H1 (cell line): Measurements from ENCODE around the gene HTR1B. TPM values are rescaled to one million over a fixed set of nuclear protein-coding genes. Genes with fewer than 3 reads are reported as not detected.

ENCODE experiments used
- CTCF ChIA-PET: fragments of 300-600 bp; sonication (Branson Sonifier 250); formaldehyde crosslinking; loops from one replicate; lab custom pipeline; 2021; ENCODE audit not compliant: partially characterized antibody; lab: Charles Lee
- POLR2A ChIA-PET: fragments of 300-600 bp; sonication (Branson Sonifier 250); formaldehyde crosslinking; loops from one replicate; lab custom pipeline; 2021; ENCODE audit warnings: inconsistent platforms; ENCODE audit not compliant: partially characterized antibody; lab: Charles Lee
- DNase-seq, 2 experiments: peaks; one replicate each; pipeline versions ENCODE4 v3.0.0 to v3.0.0-alpha.2; 2010 to 2022; ENCODE audit warnings: low spot score in 2 of 2, low read depth in 1 of 2, mixed read lengths in 1 of 2
- FAIRE-seq: peaks from 2 replicates; lab custom pipeline; 2011; peaks lifted over from hg19 to GRCh38; lab: Jason Lieb, UNC
- H2AFZ ChIP-seq: 2 replicates; pipeline ENCODE4 v1.8.1; 2012; ENCODE audit warnings: low read length, inconsistent platforms
- H2AK5ac ChIP-seq: 2 replicates; pipeline ENCODE4 v1.6.1; 2013; ENCODE audit warnings: low read depth, low read length
- H2BK120ac ChIP-seq: replicated peaks from 2 replicates; pipeline ENCODE3; 2013; ENCODE audit warnings: low read depth, low read length, inconsistent platforms
- H2BK12ac ChIP-seq: 2 replicates; pipeline ENCODE4 v1.6.1; 2013; ENCODE audit warnings: low read depth, low read length
- H2BK15ac ChIP-seq: 2 replicates; pipeline ENCODE4 v1.6.1; 2013; ENCODE audit warnings: low read length
- H2BK20ac ChIP-seq: 2 replicates; pipeline ENCODE4 v1.6.1; 2013; ENCODE audit warnings: low read length
- H2BK5ac ChIP-seq: 2 replicates; pipeline ENCODE4 v1.6.1; 2013; ENCODE audit warnings: low read depth, low read length
- H3K14ac ChIP-seq: 2 replicates; pipeline ENCODE4 v1.6.1; 2013; ENCODE audit warnings: inconsistent platforms; ENCODE audit not compliant: insufficient read length
- H3K18ac ChIP-seq: 2 replicates; pipeline ENCODE4 v1.6.1; 2013; ENCODE audit warnings: low read length; ENCODE audit errors: extremely low read depth
- H3K23ac ChIP-seq: 2 replicates; pipeline ENCODE4 v1.6.1; 2013; ENCODE audit warnings: inconsistent platforms; ENCODE audit not compliant: insufficient read length
- H3K23me2 ChIP-seq: 2 replicates; pipeline ENCODE4 v1.6.1; 2013; ENCODE audit warnings: low read depth, low read length
- H3K27ac ChIP-seq: 2 replicates; pipeline ENCODE4 v1.6.1; 2011; ENCODE audit warnings: low read depth, low read length, inconsistent platforms
- H3K27me3 ChIP-seq, 4 experiments: replicated peaks in 1 of 4; 1 replicate in 1 of 4; 2 replicates in 3 of 4; pipeline versions ENCODE4 v1.6.1 to v1.8.1; 2011 to 2013; ENCODE audit warnings: low read length in 3 of 4, mild to moderate bottlenecking in 3 of 4, inconsistent platforms in 2 of 4, mixed read lengths in 2 of 4, moderate library complexity in 1 of 4; ENCODE audit not compliant: control insufficient read depth in 3 of 4, insufficient read depth in 3 of 4; ENCODE audit errors: extremely low read depth in 1 of 4
- H3K36me3 ChIP-seq, 4 experiments: 2 replicates each; pipeline versions ENCODE4 v1.6.1 to v1.8.1; 2011 to 2013; ENCODE audit warnings: mild to moderate bottlenecking in 4 of 4, low read length in 3 of 4, moderate library complexity in 2 of 4, control low read depth in 1 of 4, inconsistent platforms in 1 of 4; ENCODE audit not compliant: insufficient read depth in 4 of 4, control insufficient read depth in 2 of 4
- H3K4ac ChIP-seq: replicated peaks from 2 replicates; pipeline ENCODE3; 2013; ENCODE audit warnings: low read length, low read depth, mixed read lengths, inconsistent platforms; ENCODE audit not compliant: insufficient read length
- H3K4me1 ChIP-seq, 4 experiments: replicated peaks in 1 of 4; 1 replicate in 1 of 4; 2 replicates in 3 of 4; pipeline versions ENCODE4 v1.6.1 to v1.8.1; 2011 to 2013; ENCODE audit warnings: low read length in 3 of 4, inconsistent platforms in 2 of 4, mixed read lengths in 1 of 4; ENCODE audit not compliant: insufficient read depth in 4 of 4, control insufficient read depth in 3 of 4
- H3K4me2 ChIP-seq, 2 experiments: 2 replicates each; pipeline versions ENCODE4 v1.6.1 to v1.8.1; 2011 to 2013; ENCODE audit warnings: low read depth in 2 of 2, low read length in 2 of 2, control low read depth in 1 of 2, inconsistent platforms in 1 of 2, mild to moderate bottlenecking in 1 of 2; ENCODE audit not compliant: insufficient read depth in 1 of 2
- H3K4me3 ChIP-seq, 4 experiments: fragments of 200-600, 300-600 bp in 1 of 4; sonication (generic), shearing (Covaris generic), sonication (Bioruptor Twin) in 1 of 4; 2 replicates each; pipeline versions ENCODE4 v1.5.1 to v1.8.1; 2011 to 2016; ENCODE audit warnings: low read length in 4 of 4, low read depth in 3 of 4, control low read depth in 2 of 4, inconsistent platforms in 2 of 4, mild to moderate bottlenecking in 2 of 4, mixed read lengths in 1 of 4, moderate library complexity in 1 of 4; ENCODE audit not compliant: insufficient read depth in 2 of 4; ENCODE audit errors: extremely low read depth in 1 of 4
- H3K56ac ChIP-seq: replicated peaks from 2 replicates; pipeline ENCODE3; 2013; ENCODE audit warnings: low read depth, mild to moderate bottlenecking, mixed read lengths, low read length, inconsistent platforms; ENCODE audit not compliant: insufficient read length
- H3K79me1 ChIP-seq: 2 replicates; pipeline ENCODE4 v1.6.1; 2013; ENCODE audit warnings: low read depth, low read length, control low read depth
- H3K79me2 ChIP-seq, 2 experiments: 2 replicates each; pipeline versions ENCODE4 v1.6.1 to v1.8.1; 2012 to 2013; ENCODE audit warnings: low read length in 2 of 2, mild to moderate bottlenecking in 2 of 2, inconsistent platforms in 1 of 2; ENCODE audit not compliant: insufficient read depth in 2 of 2, control insufficient read depth in 1 of 2
- H3K9ac ChIP-seq, 4 experiments: replicated peaks in 1 of 4; 1 replicate in 1 of 4; 2 replicates in 3 of 4; pipeline versions ENCODE4 v1.6.1 to v1.8.1; 2011 to 2013; ENCODE audit warnings: low read depth in 3 of 4, low read length in 3 of 4, control low read depth in 2 of 4, mild to moderate bottlenecking in 2 of 4, moderate library complexity in 2 of 4, inconsistent platforms in 1 of 4; ENCODE audit errors: extremely low read depth in 1 of 4
- H3K9me3 ChIP-seq, 2 experiments: 2 replicates each; pipeline versions ENCODE4 v1.6.1 to v1.8.1; 2012 to 2013; ENCODE audit warnings: mild to moderate bottlenecking in 2 of 2, moderate library complexity in 2 of 2, control low read depth in 1 of 2, inconsistent platforms in 1 of 2, low read depth in 1 of 2, low read length in 1 of 2, mixed read lengths in 1 of 2; ENCODE audit not compliant: insufficient read depth in 2 of 2
- H4K20me1 ChIP-seq, 2 experiments: replicated peaks in 1 of 2; 2 replicates each; pipeline versions ENCODE3 to v1.8.1; 2011 to 2013; ENCODE audit warnings: inconsistent platforms in 2 of 2, low read length in 2 of 2, mild to moderate bottlenecking in 1 of 2; ENCODE audit not compliant: insufficient read depth in 2 of 2, control insufficient read depth in 1 of 2
- H4K5ac ChIP-seq: 2 replicates; pipeline ENCODE4 v1.6.1; 2013; ENCODE audit warnings: low read length, low read depth, mixed read lengths, inconsistent platforms; ENCODE audit not compliant: insufficient read length
- H4K8ac ChIP-seq: 2 replicates; pipeline ENCODE4 v1.8.0; 2013; ENCODE audit warnings: mild to moderate bottlenecking, moderate library complexity, low read length, inconsistent platforms; ENCODE audit not compliant: insufficient read depth; ENCODE audit errors: extremely low read depth
- H4K91ac ChIP-seq: replicated peaks from 2 replicates; pipeline ENCODE3; 2013; ENCODE audit warnings: low read length, mixed read lengths, inconsistent platforms; ENCODE audit not compliant: insufficient read length
- BCL11A ChIP-seq, 2 experiments: IDR thresholded peaks; one replicate each; pipeline ENCODE4 v1.6.1; 2011; ENCODE audit warnings: low read depth in 2 of 2, low read length in 2 of 2, mild to moderate bottlenecking in 2 of 2
- CBX8 ChIP-seq: fragments of 300-800, 300-1000 bp; sonication (generic); IDR thresholded peaks from 2 replicates; pipeline ENCODE4 v1.7.1; 2016; ENCODE audit warnings: low read depth, low read length, borderline replicate concordance
- CEBPB ChIP-seq: IDR thresholded peaks from 2 replicates; pipeline ENCODE4 v1.6.1; 2012; ENCODE audit warnings: low read depth, low read length
- HDAC2 ChIP-seq, 2 experiments: fragments of 300-600 bp in 1 of 2; sonication (generic) in 1 of 2; IDR thresholded peaks; 2 replicates each; pipeline ENCODE4 v1.6.1; 2011 to 2012; ENCODE audit warnings: low read depth in 2 of 2, low read length in 2 of 2, mild to moderate bottlenecking in 2 of 2, moderate library complexity in 2 of 2, borderline replicate concordance in 1 of 2, inconsistent platforms in 1 of 2
- NRF1 ChIP-seq: IDR thresholded peaks from 2 replicates; pipeline ENCODE4 v1.6.1; 2011; ENCODE audit warnings: mild to moderate bottlenecking, low read depth, low read length, improper control_type of control experiment
- RXRA ChIP-seq: IDR thresholded peaks from 2 replicates; pipeline ENCODE4 v1.6.1; 2011; ENCODE audit warnings: low read depth, mild to moderate bottlenecking, low read length, moderate library complexity; ENCODE audit not compliant: insufficient read depth
- SAP30 ChIP-seq: fragments of 300-600 bp; sonication (generic); IDR thresholded peaks from 2 replicates; pipeline ENCODE4 v1.7.1; 2012; ENCODE audit warnings: low read length, moderate library complexity, mild to moderate bottlenecking, inconsistent platforms; ENCODE audit not compliant: insufficient read depth, insufficient replicate concordance
- SIRT6 ChIP-seq: IDR thresholded peaks from one replicate; pipeline ENCODE4 v1.7.1; 2012; ENCODE audit warnings: low read length, inconsistent platforms
- SP4 ChIP-seq: IDR thresholded peaks from 2 replicates; pipeline ENCODE4 v1.6.1; 2012; ENCODE audit warnings: low read length, inconsistent platforms
- SUZ12 ChIP-seq: fragments of 200-600 bp; sonication (generic); IDR thresholded peaks from 2 replicates; pipeline ENCODE4 v1.6.1; 2012; ENCODE audit warnings: mild to moderate bottlenecking, inconsistent platforms, low read length, moderate library complexity, mixed read lengths
- TAF7 ChIP-seq: optimal IDR thresholded peaks from 2 replicates; pipeline ENCODE3; 2011; ENCODE audit warnings: low read depth, mild to moderate bottlenecking, inconsistent platforms, low read length, moderate library complexity, borderline replicate concordance
- YY1 ChIP-seq: IDR thresholded peaks from 2 replicates; pipeline ENCODE4 v1.6.1; 2011; ENCODE audit warnings: low read depth, mild to moderate bottlenecking, low read length
- WGBS, 2 experiments: shearing (Covaris generic) in 1 of 2; methylation state at CpG; one replicate each; pipeline versions ENCODE4 v1.1.6 to v1.1.7; 2013 to 2015; ENCODE audit warnings: low lambda C conversion rate in 2 of 2, mixed read lengths in 2 of 2, inconsistent platforms in 1 of 2, low coverage in 1 of 2, missing lambda C conversion rate in 1 of 2; ENCODE audit not compliant: insufficient replicate concordance in 2 of 2, insufficient coverage in 1 of 2, insufficient read length in 1 of 2; ENCODE audit errors: extremely low coverage in 1 of 2, missing lambda C conversion rate in 1 of 2; 5-methylcytosine and 5-hydroxymethylcytosine counted together
- polyA plus RNA-seq, 7 experiments: library from polyadenylated mRNA; depleted of rRNA in 3 of 7; stranded (reverse) in 5 of 7; unstranded in 2 of 7; fragments of >200 nt in 5 of 7; fragments of 200-250 nt in 2 of 7; gene quantifications; 1 replicate in 5 of 7; 2 replicates in 1 of 7; 4 replicates in 1 of 7; pipeline versions ENCODE4 v1.2.1 to v1.2.3, GENCODE V29; 2011 to 2013; ENCODE audit warnings: missing spikeins in 2 of 7, mixed read lengths in 2 of 7
- total RNA-seq: library from RNA; stranded (reverse); fragmentation: NEBNext Ultra II Directional; extraction: Animal tissue kit (Norgen Biotek cat#: 25700); gene quantifications from 2 replicates; pipeline ENCODE4 v1.2.1, GENCODE V29; 2021
- TF ChIP-seq, protein P1 (sequence below): IDR thresholded peaks from 2 replicates; pipeline ENCODE4 v1.6.1; 2011; ENCODE audit warnings: low read length, improper control_type of control experiment

Gene HTR1B
- total and polyA plus RNA-seq, 2 of the 8 experiments (the other 6 are each of a cell fraction or from before 2014, with no cell fraction given) = 1.1 to 1.4 TPM

GRCh38 chr6:77474973-77475372 is 11.7 kb upstream of the HTR1B start:
- H3K56ac ChIP-seq = no peak overlapping the region
- 0 out of 2 replicates have a peak overlapping the region, but pooled peaks have one; percentile 26 for H2AFZ ChIP-seq
- no peaks in the 10 kb centered on the region for H3K27me3 ChIP-seq
- H3K14ac ChIP-seq = no peak overlapping the region
- no peak overlapping the region; the same call in 1 of the 2 replicates for H2BK5ac ChIP-seq
- H4K8ac ChIP-seq = no peak overlapping the region
- WGBS, 2 experiments = 87% methylated on average over 10 of the region's 10 CpGs; no CpG with 5 or more reads in 1 of the 2 experiments
- H2BK12ac ChIP-seq = no peak overlapping the region
- ChIA-PET POLR2A (interaction anchor here (0.8 kb wide), 1 partner anchor 10 kb away, joined by 3 read pairs; no protein-coding TSS in a partner anchor), CTCF (interaction anchor here (12.9 kb wide), 1 partner anchor 11 kb away, joined by 112 read pairs; the partner anchor contains the start of gene HTR1B)
- H4K91ac ChIP-seq = peak overlapping the region; percentile 29
- no peak overlapping the region for H3K9ac ChIP-seq
- H3K23me2 ChIP-seq = no peaks in the 10 kb centered on the region
- FAIRE-seq = no peak
- no peaks in the 10 kb centered on the region for H4K20me1 ChIP-seq
- H4K5ac ChIP-seq = no peak overlapping the region
- H3K4me2 ChIP-seq = 0 out of 4 replicates have a peak overlapping the region, but pooled peaks of 1 of the 2 experiments have one; percentile 3
- no peak overlapping the region for H2BK120ac ChIP-seq
- H3K79me2 ChIP-seq = no peaks in the 10 kb centered on the region
- peaks cover 3 to 6% (median 4%) of the 10 kb centered on the region in 4 experiments; a peak in 5 of 7 replicates for H3K4me1 ChIP-seq
- no peak for DNase-seq
- no peak overlapping the region for H2BK20ac ChIP-seq
- H2BK15ac ChIP-seq = no peak overlapping the region
- no peak overlapping the region for H3K23ac ChIP-seq
- H3K4me3 ChIP-seq = no peak overlapping the region
- no peak overlapping the region; the same call in 1 of the 2 replicates for H3K18ac ChIP-seq
- H2AK5ac ChIP-seq = no peak overlapping the region
- no peaks in the 10 kb centered on the region for H3K79me1 ChIP-seq
- no peaks in the 10 kb centered on the region for H3K36me3 ChIP-seq
- no peaks in the 10 kb centered on the region for H3K9me3 ChIP-seq
- H3K4ac ChIP-seq = no peak overlapping the region
- no peak overlapping the region for H3K27ac ChIP-seq
- TF ChIP-seq, protein P1, sequence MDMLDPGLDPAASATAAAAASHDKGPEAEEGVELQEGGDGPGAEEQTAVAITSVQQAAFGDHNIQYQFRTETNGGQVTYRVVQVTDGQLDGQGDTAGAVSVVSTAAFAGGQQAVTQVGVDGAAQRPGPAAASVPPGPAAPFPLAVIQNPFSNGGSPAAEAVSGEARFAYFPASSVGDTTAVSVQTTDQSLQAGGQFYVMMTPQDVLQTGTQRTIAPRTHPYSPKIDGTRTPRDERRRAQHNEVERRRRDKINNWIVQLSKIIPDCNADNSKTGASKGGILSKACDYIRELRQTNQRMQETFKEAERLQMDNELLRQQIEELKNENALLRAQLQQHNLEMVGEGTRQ = no peak
- TF ChIP-seq HDAC2 (IDR thresholded peaks at IDR 0.05; ENCODE audit: borderline replicate concordance in 1 of 2, low read depth in 2 of 2, low read length in 2 of 2) = no peak
- TF ChIP-seq BCL11A (IDR thresholded peaks at IDR 0.05; ENCODE audit: low read depth in 2 of 2, low read length in 2 of 2) = no peak
- no peak for TF ChIP-seq SUZ12
- no peak for TF ChIP-seq SP4
- TF ChIP-seq SAP30 = no peak
- no peak for TF ChIP-seq CBX8
- TF ChIP-seq TAF7 = no peak
- no peak for TF ChIP-seq CEBPB
- TF ChIP-seq NRF1 = no peak
- TF ChIP-seq SIRT6 = no peak
- no peak for TF ChIP-seq RXRA
- no peak for TF ChIP-seq YY1
